CD14-positive monocyte (primary cell): Measurements from ENCODE around the gene MB21D2. TPM values are rescaled to one million over a fixed set of nuclear protein-coding genes. Genes with fewer than 3 reads are reported as not detected.
A peak's percentile ranks its signal among the peaks of the same experiment; 100 is the strongest.

Experiments
- DNase-seq, 3 donors: peaks; one replicate each; pipeline ENCODE4 v3.0.0-alpha.2; 2011 to 2022
- H2AFZ ChIP-seq: 2 replicates; pipeline ENCODE4 v1.6.0; 2012; ENCODE audit warnings: mild to moderate bottlenecking, low read depth, low read length, inconsistent platforms; ENCODE audit not compliant: insufficient read depth, poor library complexity, severe bottlenecking
- H3K27ac ChIP-seq, 2 donors: 1 replicate in 1 of 2; 2 replicates in 1 of 2; pipeline ENCODE4 v1.5.1; 2012 to 2013; ENCODE audit warnings: low read length in 2 of 2, control low read depth in 1 of 2, inconsistent platforms in 1 of 2, low read depth in 1 of 2, mild to moderate bottlenecking in 1 of 2
- H3K27me3 ChIP-seq, 2 donors: one replicate each; pipeline versions ENCODE4 v1.6.0 to v1.6.1; 2011 to 2013; ENCODE audit warnings: low read length in 2 of 2; ENCODE audit not compliant: control insufficient read depth in 2 of 2, insufficient read depth in 2 of 2
- H3K36me3 ChIP-seq, 2 donors: replicated peaks in 1 of 2; 1 replicate in 1 of 2; 2 replicates in 1 of 2; pipeline versions ENCODE4 v1.5.1 to v1.6.1; 2012 to 2013; ENCODE audit warnings: low read length in 2 of 2, control low read depth in 1 of 2, inconsistent platforms in 1 of 2, mild to moderate bottlenecking in 1 of 2; ENCODE audit not compliant: insufficient read depth in 2 of 2, control insufficient read depth in 1 of 2
- H3K4me1 ChIP-seq, 2 donors: 1 replicate in 1 of 2; 2 replicates in 1 of 2; pipeline versions ENCODE4 v1.5.1 to v1.6.1; 2012 to 2013; ENCODE audit warnings: low read length in 2 of 2, control low read depth in 1 of 2, inconsistent platforms in 1 of 2, mild to moderate bottlenecking in 1 of 2, moderate library complexity in 1 of 2; ENCODE audit not compliant: insufficient read depth in 2 of 2, control insufficient read depth in 1 of 2
- H3K4me2 ChIP-seq: replicated peaks from 2 replicates; pipeline ENCODE3; 2012; ENCODE audit warnings: low read length, moderate library complexity, mild to moderate bottlenecking; ENCODE audit not compliant: poor library complexity, severe bottlenecking; ENCODE audit errors: extremely low read depth
- H3K4me3 ChIP-seq, 3 experiments: fragments of 200-600 bp in 1 of 3; sonication (generic) in 1 of 3; replicated peaks in 1 of 3; 1 replicate in 2 of 3; 2 replicates in 1 of 3; pipeline ENCODE4 v1.5.1; 2011 to 2013; ENCODE audit warnings: low read length in 3 of 3, mild to moderate bottlenecking in 3 of 3, control low read depth in 2 of 3, low read depth in 2 of 3, inconsistent platforms in 1 of 3, moderate library complexity in 1 of 3
- H3K79me2 ChIP-seq: 2 replicates; pipeline ENCODE4 v1.6.0; 2012; ENCODE audit warnings: mild to moderate bottlenecking, control low read depth, inconsistent platforms, low read length, moderate library complexity; ENCODE audit not compliant: insufficient read depth
- H3K9ac ChIP-seq: 2 replicates; pipeline ENCODE4 v1.6.0; 2017; ENCODE audit warnings: low read length, mild to moderate bottlenecking; ENCODE audit not compliant: insufficient read depth, poor library complexity, severe bottlenecking
- H3K9me3 ChIP-seq, 2 donors: replicated peaks in 1 of 2; 1 replicate in 1 of 2; 2 replicates in 1 of 2; pipeline versions ENCODE4 v1.5.1 to v1.6.1; 2012 to 2013; ENCODE audit warnings: low read length in 2 of 2, control low read depth in 1 of 2; ENCODE audit not compliant: control insufficient read depth in 1 of 2, insufficient read depth in 1 of 2
- H4K20me1 ChIP-seq: 2 replicates; pipeline ENCODE4 v1.6.0; 2012; ENCODE audit warnings: mild to moderate bottlenecking, low read length, control low read depth, moderate library complexity; ENCODE audit not compliant: insufficient read depth
- H3K27ac Mint-ChIP-seq, 7 donors: one replicate each; pipeline ENCODE4 v1.8.0; 2020; ENCODE audit warnings: mild to moderate bottlenecking in 7 of 7, mixed read lengths in 7 of 7, moderate library complexity in 6 of 7, inconsistent platforms in 2 of 7
- H3K27me3 Mint-ChIP-seq, 3 donors: one replicate each; pipeline ENCODE4 v1.8.0; 2021 to 2022; ENCODE audit warnings: low read depth in 3 of 3, mild to moderate bottlenecking in 3 of 3, mixed read lengths in 3 of 3, moderate library complexity in 3 of 3, inconsistent platforms in 1 of 3
- H3K36me3 Mint-ChIP-seq, 2 donors: one replicate each; pipeline ENCODE4 v1.8.0; 2020; ENCODE audit warnings: mixed read lengths in 2 of 2, inconsistent platforms in 1 of 2, mild to moderate bottlenecking in 1 of 2
- H3K4me1 Mint-ChIP-seq: one replicate; pipeline ENCODE4 v1.8.0; 2020; ENCODE audit warnings: mild to moderate bottlenecking, mixed read lengths
- H3K4me3 Mint-ChIP-seq, 2 donors: one replicate each; pipeline ENCODE4 v1.8.0; 2020; ENCODE audit warnings: mild to moderate bottlenecking in 2 of 2, mixed read lengths in 2 of 2, moderate library complexity in 1 of 2
- H3K9me3 Mint-ChIP-seq, 7 donors: one replicate each; pipeline ENCODE4 v1.8.0; 2020 to 2022; ENCODE audit warnings: mixed read lengths in 7 of 7, mild to moderate bottlenecking in 6 of 7, moderate library complexity in 6 of 7, inconsistent platforms in 2 of 7
- CTCF ChIP-seq: fragments of 200-600 bp; IDR thresholded peaks from one replicate; pipeline ENCODE4 v1.8.0; 2022; ENCODE audit warnings: antibody characterized with exemption, mild to moderate bottlenecking
- WGBS: methylation state at CpG from one replicate; pipeline ENCODE4 v1.1.5; 2013; ENCODE audit warnings: missing lambda C conversion rate; ENCODE audit not compliant: insufficient coverage; 5-methylcytosine and 5-hydroxymethylcytosine counted together
- intact Hi-C, 2 donors: fragments of 100-400 bp; cut with micrococcal nuclease; formaldehyde crosslinking; loops; one replicate each; pipeline versions ENCODE4 v1.15.0 to v1.15.1; 2023
- polyA plus RNA-seq, 3 donors: library from polyadenylated mRNA; depleted of rRNA in 1 of 3; unstranded in 2 of 3; stranded (reverse) in 1 of 3; fragments of 300-500 nt in 2 of 3; fragments of >200 nt in 1 of 3; fragmentation: Illumina TruSeq in 2 of 3; gene quantifications; 1 replicate in 2 of 3; 2 replicates in 1 of 3; pipeline ENCODE4 v1.2.3, GENCODE V29; 2012 to 2021

MB21D2 gene
- polyA plus RNA-seq, 3 donors = 0.37 to 0.77 (median 0.59) TPM

- no peak overlapping the region for H3K4me2 ChIP-seq
- H3K4me3 ChIP-seq = no peak overlapping the region
- intact Hi-C loops = no loop called here
- Mint-ChIP-seq H3K36me3 (no peaks in the 10 kb centered on the region), H3K27ac (no peak overlapping the region), H3K4me3 (no peak overlapping the region), H3K27me3 (peaks cover 8 to 18% (median 9%) of the 10 kb centered on the region in 3 donors), H3K9me3 (peaks cover 0 to 6% (median under 1%) of the 10 kb centered on the region in 7 donors), H3K4me1 (no peaks in the 10 kb centered on the region)
- no CpG with 5 or more reads among the region's 1 CpG for WGBS
- H3K9me3 ChIP-seq = no peaks in the 10 kb centered on the region
- no peaks in the 10 kb centered on the region for H3K4me1 ChIP-seq
- no peak overlapping the region for H3K27ac ChIP-seq
- no peaks in the 10 kb centered on the region for H3K79me2 ChIP-seq
- no peaks in the 10 kb centered on the region for H4K20me1 ChIP-seq
- H3K36me3 ChIP-seq = no peaks in the 10 kb centered on the region
- H3K27me3 ChIP-seq = peaks cover 7 to 9% of the 10 kb centered on the region in 2 donors
- DNase-seq = no peak
- no peak overlapping the region for H2AFZ ChIP-seq
- no peak overlapping the region for H3K9ac ChIP-seq
- TF ChIP-seq CTCF = no peak
Measured at GRCh38 chr3:192947421-192947820, 29.8 kb upstream of the MB21D2 start.

DNA sequence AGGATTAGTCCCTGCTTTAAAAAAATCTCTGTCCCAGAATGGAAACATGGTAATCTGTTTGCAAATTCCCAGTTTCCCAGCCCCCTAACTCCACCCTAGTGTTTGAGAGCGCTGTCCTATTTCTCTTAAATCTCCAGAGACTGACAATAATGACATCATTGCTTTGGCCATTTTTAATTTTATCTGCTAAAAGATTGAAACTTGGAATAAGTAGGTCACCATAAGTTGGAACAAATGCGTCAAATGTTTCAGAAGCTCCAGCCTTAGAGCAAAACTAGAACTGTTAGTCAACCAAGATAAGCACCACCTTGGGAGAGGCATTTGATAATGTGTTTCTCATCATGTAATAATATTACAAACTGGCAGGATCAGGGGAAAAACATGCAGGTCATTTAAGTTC, 25.7 kb upstream of the MB21D2 start:
- no peaks in the 10 kb centered on the region for H4K20me1 ChIP-seq
- H3K4me1 ChIP-seq = no peaks in the 10 kb centered on the region
- Mint-ChIP-seq H3K9me3 (peaks cover 0 to 7% (median 2%) of the 10 kb centered on the region in 7 donors), H3K4me3 (peak overlapping the region in 1 of 2 donors; percentile 12), H3K4me1 (no peaks in the 10 kb centered on the region), H3K27ac (no peak overlapping the region), H3K27me3 (peaks cover 9 to 29% (median 16%) of the 10 kb centered on the region in 3 donors), H3K36me3 (no peaks in the 10 kb centered on the region)
- no peak overlapping the region for H3K9ac ChIP-seq
- peaks cover 7 to 9% of the 10 kb centered on the region in 2 donors for H3K27me3 ChIP-seq
- intact Hi-C loops = no loop called here
- no peak overlapping the region for H3K4me3 ChIP-seq
- H3K79me2 ChIP-seq = no peaks in the 10 kb centered on the region
- H2AFZ ChIP-seq = no peak overlapping the region
- no peak overlapping the region for H3K4me2 ChIP-seq
- no peak for TF ChIP-seq CTCF
- WGBS = no CpG with 5 or more reads among the region's 2 CpGs
- H3K27ac ChIP-seq = no peak overlapping the region
- no peak for DNase-seq
- no peaks in the 10 kb centered on the region for H3K9me3 ChIP-seq
- H3K36me3 ChIP-seq = no peaks in the 10 kb centered on the region
